T-helper 9 cell (primary cell): Measurements from ENCODE around the gene ACBD4.

ENCODE experiments used
- DNase-seq: peaks from one replicate; pipeline ENCODE4 v3.0.0-alpha.2; 2020
- total RNA-seq, 2 donors: gene quantifications; one replicate each; lab custom pipeline; 2026; lab: John Stamatoyannopoulos, UW

The ACBD4 gene, protein sequence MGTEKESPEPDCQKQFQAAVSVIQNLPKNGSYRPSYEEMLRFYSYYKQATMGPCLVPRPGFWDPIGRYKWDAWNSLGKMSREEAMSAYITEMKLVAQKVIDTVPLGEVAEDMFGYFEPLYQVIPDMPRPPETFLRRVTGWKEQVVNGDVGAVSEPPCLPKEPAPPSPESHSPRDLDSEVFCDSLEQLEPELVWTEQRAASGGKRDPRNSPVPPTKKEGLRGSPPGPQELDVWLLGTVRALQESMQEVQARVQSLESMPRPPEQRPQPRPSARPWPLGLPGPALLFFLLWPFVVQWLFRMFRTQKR
- total RNA-seq, result 15.7 to 16.4 reads per million in 2 donors

DNA sequence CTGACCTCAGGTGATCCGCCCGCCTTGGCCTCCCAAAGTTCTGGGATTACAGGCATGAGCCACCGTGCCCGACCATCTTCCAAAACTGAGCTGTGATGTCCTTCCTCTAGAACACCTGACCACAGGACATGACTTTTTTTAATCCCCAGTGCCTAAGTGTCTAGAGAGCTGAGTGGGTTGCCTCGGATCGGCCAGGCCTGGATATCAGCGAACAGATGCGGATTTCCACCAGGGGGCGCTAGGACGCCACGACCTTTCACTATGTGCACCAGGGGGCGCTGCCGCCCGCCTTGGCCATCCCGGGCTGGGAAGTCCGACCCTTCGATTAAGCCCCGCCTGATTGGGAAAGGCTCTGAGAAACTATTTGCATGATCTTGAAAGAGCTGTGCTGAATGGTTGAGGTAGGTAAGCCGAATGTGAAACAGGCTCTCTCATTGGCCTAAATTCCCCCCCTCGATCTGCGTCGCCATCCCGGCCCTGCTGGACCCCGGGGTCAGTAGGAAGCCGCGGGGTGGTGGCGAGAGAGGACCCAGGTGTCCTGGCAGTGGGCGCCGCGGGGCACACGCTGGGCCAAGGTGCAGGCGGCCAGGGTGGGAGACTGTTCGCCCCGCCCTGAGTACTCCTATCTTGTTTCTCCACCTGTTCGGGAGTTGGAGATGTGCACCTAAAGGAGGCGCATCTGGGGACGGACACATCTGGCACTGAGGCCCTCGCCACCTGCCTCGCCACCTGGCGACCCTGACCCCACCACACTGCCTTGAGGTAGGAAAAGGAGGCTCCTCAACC lies at the start of gene ACBD4:
TSS of gene ACBD4 (plus strand) at position 496 of the 786 bp plus-strand sequence. CDS start 458 bp downstream, outside the sequence.
- peak; percentile 97 for DNase-seq

DNA sequence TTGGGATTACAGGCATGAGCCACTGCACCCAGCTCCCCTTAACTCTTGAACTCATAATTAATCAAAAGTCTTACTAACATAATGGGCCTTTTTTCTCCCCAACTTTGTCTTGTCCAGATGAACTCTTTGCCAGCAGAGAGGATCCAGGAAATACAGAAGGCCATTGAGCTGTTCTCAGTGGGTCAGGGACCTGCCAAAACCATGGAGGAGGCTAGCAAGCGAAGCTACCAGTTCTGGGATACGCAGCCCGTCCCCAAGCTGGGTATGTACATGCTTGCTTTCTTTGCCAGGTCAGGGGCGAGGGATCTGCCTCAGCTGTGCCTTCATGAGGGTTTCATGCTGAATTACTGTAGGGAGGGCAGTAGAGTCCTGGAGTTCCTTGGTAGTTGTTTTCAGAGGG lies 49.1 kb upstream of the ACBD4 start:
- no peak for DNase-seq

DNA sequence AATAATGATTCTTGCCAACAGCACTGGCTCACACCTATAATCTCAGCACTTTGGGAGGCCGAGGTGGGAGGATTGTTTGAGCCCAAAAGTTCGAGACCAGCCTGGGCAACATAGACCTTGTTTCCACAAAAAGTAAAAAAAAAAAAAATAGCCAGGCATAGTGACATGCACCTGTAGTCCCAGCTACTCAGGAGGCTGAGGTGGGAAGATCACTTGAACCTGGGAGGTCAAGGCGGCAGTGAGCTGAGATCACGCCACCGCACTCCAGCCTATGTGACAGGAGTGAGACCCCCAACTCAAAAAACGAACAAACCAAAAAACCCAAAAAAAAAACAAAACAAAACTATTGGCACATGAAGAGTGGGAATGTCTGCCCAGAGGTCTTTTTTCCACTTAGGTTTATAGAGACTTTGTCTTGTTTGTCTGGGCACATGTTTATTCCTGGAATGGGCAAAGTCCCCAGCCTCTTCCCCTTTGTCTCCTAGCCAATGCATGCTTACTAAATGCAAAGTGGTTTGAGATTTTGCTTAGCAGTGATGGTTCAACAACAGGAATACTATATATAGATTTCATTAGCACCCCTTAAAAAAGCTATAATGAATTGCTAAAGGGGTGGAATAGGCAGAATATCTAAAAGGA lies 48.5 kb upstream of the ACBD4 start:
- DNase-seq, result no peak

DNA sequence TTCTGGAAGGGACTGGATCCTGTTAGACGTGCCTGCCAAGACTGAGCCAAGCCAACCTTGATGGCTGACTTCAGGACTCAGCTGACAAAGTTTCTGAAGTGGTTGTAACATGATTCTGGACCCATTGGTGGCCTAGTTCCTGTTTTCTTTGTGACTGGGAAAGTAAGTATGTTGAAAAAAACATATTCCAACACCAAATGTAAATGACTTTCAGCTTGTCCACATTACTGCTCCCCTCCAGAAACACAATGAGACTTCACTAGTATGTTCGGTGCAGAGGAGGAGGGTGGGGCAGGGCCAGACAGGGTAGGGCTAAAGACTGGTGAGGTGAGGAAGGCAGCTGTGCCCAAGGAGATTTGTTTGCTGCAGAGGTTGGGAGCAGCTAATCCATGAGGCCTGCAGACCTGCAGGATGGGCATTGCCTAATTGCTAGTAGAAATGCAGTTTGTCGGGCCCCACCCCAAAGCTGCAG lies 47.9 kb upstream of the ACBD4 start:
- no peak for DNase-seq

DNA sequence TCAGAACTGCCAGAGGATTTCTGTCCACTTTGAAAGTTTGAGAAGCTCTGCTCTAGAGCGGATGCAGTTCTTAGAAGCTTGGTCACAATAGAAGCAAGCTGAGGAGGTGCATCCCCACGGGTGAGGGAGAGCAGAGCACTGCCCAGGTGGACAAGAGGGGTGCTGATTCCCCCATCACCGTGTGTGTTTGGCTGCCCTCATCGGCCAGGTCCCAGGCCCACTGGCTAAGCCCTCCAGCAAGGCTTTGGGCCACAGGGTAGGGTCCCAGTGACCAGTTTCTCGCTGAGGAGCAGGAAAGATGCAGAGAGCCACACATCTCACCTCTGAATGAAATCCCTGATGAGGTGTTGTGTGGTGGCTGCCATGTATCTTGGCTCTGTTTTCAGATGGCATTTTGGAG lies 47.5 kb upstream of the ACBD4 start:
- no peak for DNase-seq

DNA sequence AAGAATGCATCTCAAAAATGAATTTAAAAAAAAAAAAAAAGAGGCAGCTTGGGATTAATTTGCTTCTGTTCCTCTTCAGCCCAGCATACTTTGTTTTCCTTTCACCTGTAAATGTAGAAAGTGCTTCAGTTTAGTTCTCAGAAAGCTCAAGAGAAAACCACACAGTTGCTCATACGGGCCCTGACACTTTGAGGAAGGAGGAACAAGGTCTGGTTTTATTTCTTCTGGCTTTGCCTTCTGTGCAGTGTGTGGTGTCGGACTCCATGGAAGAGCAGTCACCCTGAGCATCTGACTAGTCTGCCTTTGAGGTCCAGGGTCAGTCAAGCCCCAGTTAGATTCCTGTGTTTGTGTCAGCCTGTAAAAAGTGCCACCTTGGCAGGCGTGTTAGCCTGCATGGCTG lies 46.7 kb upstream of the ACBD4 start:
- DNase-seq, result no peak

DNA sequence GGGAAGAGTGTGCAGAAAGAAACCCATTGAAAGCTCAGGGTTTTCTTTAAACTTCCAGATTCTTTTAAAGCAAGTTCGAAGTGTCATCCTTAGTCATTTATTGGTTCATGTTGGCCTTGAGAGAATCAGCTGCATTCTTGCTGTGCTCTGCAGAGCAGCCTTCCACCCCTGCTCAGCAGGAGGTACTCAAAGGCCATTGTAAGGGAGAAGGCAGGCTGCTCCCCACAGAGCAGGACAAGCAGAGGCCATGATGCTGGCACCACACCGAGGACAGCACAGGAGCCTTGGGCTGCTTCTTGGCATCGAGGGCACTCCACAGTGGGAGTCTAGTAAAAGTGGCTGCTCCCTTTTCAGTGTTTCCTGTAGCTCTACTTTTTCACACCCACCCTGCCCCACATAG lies 44.8 kb upstream of the ACBD4 start:
- DNase-seq, result no peak

DNA sequence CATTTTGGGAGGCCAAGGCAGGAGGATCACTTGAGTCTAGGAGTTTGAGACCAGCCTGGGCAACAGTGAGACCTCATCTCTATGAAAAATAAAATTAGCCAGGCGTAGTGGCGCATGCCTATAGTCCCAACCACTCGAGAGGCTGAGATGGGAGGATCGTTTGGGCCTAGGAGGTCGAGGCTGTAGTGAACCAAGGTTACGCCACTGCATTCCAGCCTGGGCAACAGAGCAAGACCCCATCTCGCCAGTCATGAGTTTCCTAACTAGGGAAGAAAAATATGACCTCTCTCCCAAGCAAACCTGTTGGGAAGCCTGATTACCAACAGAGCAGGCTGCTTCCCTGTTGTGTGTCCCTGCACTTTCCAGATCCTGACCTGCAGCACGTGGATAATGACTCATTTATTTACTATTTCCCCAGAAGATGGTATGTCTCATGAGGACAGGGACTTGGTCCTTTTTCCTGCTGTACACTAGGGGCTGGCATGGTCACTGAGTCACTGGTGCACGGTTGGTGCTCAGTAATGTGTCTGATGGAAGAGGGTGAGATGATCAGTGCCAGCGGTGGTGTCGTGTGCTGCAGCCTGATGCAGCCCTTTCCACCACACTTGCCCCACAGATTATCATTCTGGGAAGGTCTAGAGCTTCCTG lies 43.6 kb upstream of the ACBD4 start:
- no peak for DNase-seq

DNA sequence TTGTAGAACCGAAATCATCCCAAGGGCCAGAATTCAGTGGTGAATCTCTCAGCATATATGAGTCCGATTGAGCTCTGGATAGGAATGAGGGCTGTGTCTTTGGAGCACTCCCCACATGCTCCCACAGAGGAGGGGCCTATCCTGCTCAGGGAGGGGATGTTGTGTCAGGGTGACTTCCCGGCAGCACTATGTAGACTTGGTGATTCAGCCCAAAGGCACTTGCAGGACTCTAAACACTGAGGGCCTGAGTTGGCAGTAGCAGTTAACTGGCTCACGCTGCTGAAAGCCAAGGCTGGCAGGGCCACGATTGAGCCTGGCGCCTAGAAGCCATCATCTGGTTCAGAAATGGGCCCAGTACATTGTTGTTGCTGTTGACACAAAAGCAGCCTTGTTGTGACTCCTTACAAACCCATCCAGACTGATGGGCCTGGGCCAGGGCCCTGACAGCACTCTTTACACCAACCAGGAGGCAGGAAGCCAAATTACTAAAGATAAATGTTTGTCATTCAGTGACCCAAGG lies 42.5 kb upstream of the ACBD4 start:
- DNase-seq, result no peak

DNA sequence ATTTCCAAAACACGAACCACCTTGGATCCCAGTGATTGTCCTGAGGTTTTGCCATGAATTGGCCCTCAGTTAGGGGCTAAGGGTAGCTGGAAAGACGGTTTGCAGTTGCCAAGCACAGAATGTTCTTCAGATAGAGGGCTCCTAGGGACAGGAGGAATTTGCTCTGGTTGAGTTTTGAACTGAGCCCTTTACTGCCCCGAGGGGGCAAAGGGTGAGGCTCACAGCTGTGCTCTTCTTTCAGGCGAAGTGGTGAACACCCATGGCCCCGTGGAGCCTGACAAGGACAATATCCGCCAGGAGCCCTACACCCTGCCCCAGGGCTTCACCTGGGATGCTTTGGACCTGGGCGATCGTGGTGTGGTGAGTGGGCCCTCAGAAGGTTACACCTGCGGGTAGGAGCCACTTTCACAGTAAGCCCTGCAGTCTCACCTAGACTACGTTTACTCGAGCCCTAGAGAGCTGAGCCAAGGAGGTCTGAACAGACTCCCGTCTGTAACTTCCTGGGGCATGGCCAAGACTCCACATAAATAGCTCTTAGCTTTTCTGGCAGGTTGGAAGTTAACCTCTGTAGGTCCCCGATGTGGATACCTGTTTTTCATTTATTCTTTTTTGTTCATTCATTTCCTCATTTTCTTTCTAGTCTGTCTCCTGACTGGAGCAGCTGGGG lies 41.9 kb upstream of the ACBD4 start:
- no peak for DNase-seq

DNA sequence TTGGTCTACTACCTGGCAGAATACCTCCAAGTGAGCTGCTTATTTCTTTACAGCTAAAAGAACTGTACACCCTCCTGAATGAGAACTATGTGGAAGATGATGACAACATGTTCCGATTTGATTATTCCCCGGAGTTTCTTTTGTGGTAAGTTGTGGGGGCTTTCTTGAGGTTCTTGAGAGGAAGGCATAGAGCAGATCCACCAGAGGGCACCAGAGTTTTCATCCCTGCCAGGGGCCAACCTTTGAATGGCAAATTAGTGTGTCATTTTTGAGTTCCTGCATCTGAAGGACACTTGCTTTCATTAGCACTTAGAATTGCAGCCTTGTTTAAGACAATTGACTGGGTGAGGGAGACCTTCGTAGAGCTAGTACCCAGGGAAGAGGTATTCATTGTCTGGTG lies 39.3 kb upstream of the ACBD4 start:
- no peak for DNase-seq

DNA sequence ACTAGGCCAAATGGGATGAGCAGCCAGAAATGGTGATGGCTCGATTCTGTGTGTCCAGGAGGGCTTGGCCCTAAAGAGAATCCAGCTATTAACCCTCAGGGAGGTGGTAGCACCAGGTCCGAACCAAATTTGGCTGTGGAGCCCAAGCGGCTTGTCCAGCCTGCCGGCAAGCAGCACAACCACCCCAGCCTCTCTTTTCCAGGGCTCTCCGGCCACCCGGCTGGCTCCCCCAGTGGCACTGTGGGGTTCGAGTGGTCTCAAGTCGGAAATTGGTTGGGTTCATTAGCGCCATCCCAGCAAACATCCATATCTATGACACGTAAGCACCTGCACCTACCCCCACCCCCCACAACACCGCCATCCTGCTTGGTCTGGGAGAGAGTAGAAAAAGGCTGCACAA lies 38.6 kb upstream of the ACBD4 start:
- DNase-seq, result no peak

DNA sequence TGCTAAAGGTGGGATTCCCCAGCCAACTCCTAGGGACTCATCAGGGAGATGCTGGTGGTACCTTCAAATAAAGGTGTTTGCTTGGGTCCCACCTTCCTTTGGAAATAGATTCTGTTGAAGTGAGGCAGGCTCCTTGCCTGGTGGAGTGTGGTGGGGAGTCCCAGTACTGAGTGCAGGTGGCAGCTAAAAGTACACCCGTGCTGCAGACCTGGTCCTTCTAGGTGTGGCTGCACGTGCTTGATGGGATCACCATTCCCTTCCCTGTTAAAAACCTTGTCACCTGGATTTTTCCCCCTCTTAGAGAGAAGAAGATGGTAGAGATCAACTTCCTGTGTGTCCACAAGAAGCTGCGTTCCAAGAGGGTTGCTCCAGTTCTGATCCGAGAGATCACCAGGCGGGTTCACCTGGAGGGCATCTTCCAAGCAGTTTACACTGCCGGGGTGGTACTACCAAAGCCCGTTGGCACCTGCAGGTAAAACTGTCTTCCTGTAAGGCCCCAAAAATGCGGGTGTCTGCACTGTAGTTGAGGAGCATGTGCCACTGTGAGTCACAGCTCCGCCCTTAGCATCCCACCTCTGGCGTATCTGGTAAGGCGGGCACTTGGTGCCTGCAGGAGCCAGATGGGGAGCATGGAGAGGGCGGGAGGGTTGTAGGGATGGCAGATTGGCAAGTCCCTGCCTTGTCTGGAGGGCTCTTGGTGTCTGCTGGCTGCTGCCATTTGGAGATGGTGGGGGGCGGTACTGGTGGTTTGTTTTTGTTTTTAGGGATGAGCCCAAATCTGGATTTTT lies 37.2 kb upstream of the ACBD4 start:
- no peak for DNase-seq

DNA sequence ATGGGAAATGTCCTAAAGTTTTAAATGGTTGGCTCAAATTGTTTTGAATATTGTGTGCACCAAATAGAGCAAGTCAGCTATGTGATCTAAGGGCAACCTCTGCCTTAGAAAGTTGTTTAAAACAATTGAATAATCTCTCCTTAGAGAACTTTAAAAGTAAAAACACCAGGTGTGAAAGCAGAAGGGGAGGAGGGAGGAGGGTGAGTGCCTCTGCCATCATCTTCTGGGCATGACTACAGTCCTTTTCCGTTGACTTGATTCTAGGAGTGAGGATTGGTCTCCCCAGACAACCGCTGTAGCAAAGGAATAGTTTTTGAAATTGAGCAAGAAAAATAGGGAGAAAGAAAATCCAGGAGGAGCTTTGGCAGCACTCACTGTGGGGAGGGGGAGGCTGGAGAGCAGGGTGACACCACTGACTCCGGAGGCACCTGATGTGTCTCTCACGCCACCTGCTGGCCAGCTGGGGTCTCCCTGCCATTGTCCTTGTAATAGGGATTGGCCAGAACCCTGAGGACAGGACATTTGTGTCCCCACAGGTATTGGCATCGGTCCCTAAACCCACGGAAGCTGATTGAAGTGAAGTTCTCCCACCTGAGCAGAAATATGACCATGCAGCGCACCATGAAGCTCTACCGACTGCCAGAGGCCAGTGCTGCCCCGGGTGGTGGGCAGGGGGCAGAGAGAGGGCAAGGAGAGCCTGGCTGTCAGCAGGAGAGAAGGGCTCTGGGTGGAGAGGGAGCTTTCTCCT lies 36.4 kb upstream of the ACBD4 start:
- DNase-seq, result peak; percentile 71

DNA sequence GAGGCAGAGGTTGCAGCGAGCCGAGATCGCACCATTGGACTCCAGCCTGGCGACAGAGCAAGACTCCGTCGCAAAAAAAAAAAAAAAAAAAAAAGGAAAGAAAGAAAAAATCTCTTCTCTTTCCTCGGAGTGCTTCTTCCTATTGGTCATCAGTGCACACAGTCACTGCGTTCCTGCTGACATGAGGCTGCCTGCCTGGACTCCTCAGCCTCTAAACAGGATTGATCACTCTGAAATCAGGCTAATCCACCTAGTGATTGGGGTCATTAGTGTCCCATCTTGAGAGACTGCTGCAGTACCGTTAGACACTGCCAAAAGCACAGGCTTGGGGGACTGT lies 34.0 kb upstream of the ACBD4 start:
- DNase-seq, result no peak

DNA sequence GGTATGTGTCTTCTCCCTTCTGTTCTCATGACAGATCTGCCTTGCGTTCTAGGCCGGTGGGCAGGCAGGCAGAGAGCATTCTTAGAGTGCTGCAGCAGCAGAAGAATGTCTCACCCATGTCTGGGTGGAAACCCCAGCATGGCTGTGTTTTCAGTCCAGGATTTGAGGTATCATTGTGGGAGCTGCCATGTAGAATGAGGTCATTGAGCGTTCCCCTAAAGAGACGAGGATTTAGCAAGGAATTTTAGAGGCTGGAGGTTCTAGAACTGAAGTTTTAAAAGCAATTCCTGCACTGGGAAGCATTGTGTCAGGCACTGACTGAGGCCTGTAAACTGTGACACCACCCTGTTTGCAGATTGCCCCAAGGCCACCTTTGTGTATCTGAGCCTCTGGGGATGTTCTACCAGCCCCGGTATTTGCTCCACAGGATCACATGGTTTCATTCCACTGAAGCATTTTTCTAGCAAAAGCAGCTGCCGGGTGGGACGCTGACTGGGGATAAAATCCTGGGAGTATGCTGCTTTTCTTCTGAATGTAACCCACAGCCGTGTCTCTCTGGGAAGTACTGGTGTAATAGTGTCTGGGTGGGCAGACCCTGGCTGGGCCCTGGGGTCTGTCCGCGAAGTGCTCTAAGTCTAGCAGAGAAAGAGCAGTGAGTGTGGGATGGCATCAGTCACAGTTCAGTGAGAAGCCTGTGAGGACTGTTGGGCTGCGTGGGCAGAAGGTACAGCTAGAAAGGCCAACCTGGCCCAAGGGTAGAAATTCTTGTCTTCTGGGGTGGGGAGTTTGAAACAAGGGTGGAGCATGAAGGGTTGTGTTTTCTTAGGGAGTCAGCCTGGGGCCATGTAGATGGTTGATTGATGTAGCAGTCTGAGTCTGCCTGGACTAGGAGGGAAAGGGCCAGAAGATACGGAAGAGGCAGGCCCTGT lies 33.3 kb upstream of the ACBD4 start:
- DNase-seq, result no peak

DNA sequence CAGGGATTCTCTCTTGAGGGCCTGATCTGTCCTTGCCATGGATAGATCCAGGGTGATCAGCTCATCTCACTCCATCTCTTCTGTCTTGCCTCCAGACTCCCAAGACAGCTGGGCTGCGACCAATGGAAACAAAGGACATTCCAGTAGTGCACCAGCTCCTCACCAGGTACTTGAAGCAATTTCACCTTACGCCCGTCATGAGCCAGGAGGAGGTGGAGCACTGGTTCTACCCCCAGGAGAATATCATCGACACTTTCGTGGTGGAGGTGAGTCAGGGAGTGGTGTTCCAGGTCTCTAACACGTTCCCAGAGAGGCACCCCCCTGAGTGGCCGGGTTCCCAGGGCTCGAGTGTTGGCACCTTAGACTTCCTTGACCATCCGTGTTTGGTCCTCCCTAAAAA lies 32.6 kb upstream of the ACBD4 start:
- no peak for DNase-seq

DNA sequence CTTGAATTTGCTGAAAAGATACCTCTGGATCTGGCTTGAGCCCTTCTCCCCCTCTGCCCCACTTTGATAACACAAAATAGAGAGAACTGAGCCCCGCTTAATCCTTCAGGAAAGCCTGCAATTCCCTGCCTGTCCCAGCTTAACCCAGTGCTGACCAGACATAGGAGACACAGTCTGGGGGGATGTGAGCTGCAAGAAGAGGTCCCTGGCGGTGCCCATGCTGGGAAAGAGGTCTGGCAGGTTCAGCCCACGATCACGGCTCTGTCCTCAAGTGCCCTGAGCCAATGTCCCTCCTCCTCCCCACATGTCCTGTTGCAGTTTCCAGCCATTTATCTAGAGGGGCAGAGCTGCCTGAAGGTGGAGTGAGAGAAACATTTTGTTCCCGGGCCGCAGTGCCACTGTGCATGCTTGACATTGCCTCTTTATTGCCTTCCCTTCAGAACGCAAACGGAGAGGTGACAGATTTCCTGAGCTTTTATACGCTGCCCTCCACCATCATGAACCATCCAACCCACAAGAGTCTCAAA lies 32.2 kb upstream of the ACBD4 start:
- DNase-seq, result no peak

DNA sequence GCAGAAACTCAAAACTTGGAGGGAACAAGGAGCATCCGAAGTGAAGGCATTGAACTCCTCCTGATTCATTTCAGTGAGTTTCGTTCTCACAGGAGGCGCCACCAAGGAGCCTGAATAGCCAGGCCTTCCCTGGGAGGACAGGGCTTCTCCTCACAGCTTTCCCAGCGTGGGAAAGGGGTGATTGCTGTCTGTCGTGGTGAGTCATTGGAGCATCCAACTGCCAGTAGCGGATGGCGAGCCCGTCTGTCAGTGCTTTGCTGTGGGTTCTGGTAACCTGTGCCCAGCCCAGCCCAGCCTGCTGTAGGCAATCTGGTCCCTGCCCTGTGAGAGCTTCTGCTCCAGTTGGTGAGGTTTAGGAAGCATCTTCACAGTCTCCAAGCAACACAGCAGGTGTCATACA lies 31.5 kb upstream of the ACBD4 start:
- DNase-seq, result no peak

DNA sequence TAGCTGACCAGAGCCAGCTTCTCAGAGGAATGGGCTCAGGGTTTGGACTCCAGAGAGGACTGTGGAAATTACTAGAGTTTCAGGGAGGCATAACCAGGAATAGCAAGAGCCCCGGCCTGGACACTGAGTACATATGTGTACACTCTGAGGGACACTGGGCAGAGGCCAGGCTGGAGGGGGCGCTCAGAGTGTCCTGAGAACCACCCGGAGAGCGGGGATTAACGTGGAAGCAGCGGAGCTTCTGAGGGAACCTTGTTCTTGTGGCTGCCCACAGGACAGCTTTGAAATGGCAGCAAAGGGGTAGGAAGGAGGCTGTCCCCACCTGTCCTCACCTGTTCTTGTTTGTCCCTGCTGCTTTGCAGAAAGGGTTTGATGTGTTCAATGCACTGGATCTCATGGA lies 31.0 kb upstream of the ACBD4 start:
- DNase-seq, result no peak
